Ecto neural progenitor cell (in vitro differentiated cells): ENCODE measurements around the gene PCNX2.
A peak's percentile ranks its signal among the peaks of the same experiment; 100 is the strongest.

Experiments used
- DNase-seq: peaks from one replicate; pipeline ENCODE4 v3.0.0-alpha.2; 2018; ENCODE audit warnings: low spot score

The PCNX2 gene

DNA sequence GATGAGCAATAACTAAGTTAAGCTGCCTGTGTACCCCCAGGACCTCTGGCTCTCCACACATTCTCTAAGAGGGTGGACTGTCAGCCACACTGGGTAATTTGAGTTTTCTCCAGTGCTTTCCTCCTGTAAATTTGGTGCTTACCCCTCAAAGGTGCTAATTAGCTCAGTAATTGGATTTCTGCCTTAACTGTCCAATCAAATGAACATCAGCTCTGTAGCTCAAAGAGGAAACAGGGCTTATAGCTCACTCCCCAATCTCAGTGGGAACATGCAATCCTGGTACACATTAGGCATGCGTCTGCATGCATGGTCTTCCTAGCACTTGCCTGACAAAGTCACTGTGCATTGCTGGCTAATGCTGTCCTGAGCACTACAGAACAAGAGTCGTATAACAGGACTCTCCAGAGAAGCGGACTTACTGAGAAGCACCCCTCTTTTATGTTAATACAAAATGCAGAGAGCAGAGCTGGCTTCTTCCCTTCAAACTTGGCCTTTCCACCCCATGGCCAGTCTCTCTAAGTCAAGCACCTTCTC lies 235.0 kb downstream of the PCNX2 start:
- DNase-seq: no peak

GRCh38 chr1:233057836-233058235 lies 237.7 kb downstream of the PCNX2 start:
- no peak for DNase-seq

- DNase-seq: no peak
These were observed 239.5 kb downstream of the PCNX2 start for GRCh38 chr1:233055879-233056641.

DNA sequence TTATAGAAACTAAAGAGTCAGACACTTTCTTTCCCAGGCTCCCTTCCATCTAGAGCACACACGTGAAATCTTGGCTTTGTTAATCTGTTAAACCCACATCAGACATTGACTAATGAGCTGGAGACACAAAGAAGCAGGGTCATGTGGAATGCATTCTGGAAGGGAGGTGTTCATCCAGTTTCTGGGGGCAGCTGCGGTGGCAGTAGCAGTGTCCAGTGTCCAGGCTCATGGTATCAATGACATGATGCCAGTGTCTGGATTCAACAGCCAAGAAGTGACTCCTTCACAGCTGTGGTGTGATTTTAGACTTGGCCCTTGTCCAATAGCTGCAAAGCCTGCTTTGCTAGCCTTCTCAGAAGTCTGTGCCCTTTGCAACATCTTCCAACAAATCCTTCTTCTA lies 249.9 kb downstream of the PCNX2 start:
- no peak for DNase-seq

DNA sequence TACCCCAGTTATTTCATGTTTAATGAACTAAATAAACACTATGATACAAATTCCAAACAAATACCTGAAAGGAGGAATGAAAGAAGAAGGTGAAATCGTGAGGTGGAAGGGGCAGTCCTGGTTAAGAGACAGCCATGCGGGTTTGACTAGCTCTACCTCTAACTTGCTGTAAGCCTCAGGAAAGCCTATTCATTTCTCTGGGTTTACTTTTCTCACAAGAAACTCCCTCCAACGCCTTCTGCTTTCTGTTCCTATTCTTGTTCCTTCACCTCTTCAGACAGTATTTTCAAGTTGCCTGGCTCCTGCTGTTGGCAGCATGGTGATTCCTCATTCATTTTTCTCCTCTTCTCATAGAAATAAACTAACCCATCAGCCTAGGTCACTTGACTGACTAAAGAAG lies 252.7 kb downstream of the PCNX2 start:
- DNase-seq: no peak

GRCh38 chr1:233040494-233040893 lies 255.0 kb downstream of the PCNX2 start:
- no peak for DNase-seq

- no peak for DNase-seq
These were observed 256.9 kb downstream of the PCNX2 start for GRCh38 chr1:233038581-233038980.

DNA sequence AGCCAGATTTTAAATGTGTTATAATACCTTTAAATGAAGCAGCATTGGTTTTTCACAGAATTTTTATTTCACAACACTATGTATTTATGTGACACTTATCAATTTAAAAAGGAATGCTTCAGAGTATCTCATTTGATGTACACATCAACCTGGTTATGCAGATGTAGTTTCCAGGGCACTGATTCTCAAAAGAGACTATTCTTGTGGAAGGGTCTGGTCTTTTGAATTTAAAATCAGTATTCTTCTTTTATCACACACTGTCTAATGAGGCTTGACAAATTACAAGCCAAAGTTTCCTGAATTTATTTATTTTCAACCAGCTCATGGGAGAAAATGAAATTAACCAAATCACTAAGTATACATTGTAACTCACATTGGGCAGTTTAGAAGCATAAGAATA lies 257.7 kb downstream of the PCNX2 start:
- no peak for DNase-seq

- no peak for DNase-seq
These were observed 260.7 kb downstream of the PCNX2 start for GRCh38 chr1:233034836-233035235.

- DNase-seq: no peak
These were observed 262.2 kb downstream of the PCNX2 start for GRCh38 chr1:233033361-233033760.

DNA sequence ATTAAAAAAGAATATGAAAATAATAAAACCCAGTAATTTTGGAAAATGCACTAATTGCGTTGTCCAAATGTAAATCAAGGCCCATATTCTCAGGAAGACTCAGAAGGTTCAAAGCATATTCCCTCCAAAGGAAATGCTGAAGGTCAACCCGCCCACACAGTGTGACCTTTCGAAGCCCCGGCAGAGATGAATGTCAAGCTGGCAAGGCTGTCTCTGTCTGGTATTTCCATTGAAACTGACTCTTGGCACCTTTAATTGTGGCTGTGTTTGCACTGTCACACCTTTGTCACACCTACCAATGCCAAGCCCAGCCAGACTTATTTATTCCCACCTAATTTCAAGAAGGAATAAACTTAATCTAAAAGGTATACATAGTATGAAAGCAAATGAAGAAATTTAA lies 262.6 kb downstream of the PCNX2 start:
- no peak for DNase-seq

GRCh38 chr1:233031521-233031920 lies 264.0 kb downstream of the PCNX2 start:
- no peak for DNase-seq

- no peak for DNase-seq
These were observed 268.5 kb downstream of the PCNX2 start for GRCh38 chr1:233027046-233027445.

DNA sequence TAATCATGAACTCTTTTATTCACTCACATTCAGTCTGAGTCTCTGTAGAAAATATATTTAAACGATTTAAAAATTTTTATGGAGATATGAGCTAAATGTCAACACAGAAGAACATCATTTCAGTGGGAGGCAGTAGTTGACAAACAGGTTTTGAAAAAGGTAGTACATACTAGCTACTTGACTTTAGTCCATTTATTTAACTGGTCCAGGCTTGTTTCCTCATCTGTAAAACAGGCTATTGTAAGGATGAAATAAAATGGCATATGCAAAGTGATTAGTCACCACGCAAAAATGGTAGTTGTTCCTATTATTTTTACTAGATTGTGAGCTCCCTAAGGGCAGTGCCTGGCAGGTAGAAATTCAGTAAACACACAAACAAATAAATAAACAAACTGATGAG lies 270.0 kb downstream of the PCNX2 start:
- no peak for DNase-seq

DNA sequence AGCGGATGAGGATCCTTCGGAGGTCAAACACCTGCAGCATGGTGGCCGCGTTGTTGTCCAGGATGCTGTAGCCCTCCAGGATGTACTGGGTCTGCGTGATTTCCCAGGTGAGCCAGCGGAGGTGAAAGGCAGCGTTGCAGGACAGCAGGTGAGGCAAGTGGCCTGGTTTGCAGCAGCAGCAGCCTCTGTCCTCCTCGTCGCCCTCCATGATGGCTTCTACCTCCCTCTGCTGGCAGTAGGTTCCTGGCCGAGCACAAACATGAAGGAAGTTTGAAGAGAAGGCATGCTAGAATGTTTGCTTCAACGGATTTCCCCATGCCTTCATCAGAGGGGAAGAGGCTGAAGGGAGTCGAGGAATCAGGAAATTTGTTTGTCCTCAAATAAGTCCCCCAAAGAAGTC lies 270.4 kb downstream of the PCNX2 start:
- peak; percentile 70 for DNase-seq

GRCh38 chr1:233024199-233024598 lies 271.3 kb downstream of the PCNX2 start:
- DNase-seq: no peak

DNA sequence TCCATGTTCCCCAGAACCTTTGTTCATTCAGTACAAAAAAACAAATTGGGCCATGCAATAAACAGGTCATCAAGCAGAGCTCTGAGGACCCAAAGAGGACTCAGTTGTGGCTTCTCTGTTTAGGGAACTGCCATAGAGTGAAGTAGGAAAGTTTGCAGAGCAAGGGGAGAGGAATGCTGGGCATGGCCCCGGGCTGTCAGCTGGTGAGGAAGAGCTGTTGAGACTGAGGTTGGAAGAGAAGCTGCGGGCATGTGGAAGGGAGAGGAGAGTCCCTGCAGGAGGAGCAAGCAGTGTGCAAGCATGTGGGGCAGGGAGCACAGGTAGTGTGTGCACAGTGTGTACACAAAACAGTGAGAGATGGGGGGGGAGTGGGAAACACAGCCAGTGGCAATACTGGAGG lies 273.3 kb downstream of the PCNX2 start:
- no peak for DNase-seq

DNA sequence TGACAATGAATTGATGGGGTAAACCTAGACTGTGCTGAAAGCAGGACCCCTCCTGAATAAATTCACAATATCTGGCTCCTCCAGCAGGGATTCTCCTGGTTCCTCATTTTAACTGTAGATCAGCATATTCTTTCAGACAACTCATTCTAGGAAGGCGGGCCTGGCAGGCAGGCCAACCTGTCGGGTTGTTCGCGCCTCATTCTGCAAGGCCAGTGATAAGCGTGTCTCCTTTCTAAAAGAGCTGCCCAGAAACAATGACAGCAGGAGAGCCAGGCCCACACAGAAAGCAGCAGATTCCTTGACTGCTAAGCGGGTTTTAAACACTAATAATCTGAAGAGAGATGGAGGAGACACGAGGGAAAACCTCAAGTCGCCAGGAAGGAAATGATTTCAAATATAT lies 275.1 kb downstream of the PCNX2 start:
- peak; percentile 59 for DNase-seq

DNA sequence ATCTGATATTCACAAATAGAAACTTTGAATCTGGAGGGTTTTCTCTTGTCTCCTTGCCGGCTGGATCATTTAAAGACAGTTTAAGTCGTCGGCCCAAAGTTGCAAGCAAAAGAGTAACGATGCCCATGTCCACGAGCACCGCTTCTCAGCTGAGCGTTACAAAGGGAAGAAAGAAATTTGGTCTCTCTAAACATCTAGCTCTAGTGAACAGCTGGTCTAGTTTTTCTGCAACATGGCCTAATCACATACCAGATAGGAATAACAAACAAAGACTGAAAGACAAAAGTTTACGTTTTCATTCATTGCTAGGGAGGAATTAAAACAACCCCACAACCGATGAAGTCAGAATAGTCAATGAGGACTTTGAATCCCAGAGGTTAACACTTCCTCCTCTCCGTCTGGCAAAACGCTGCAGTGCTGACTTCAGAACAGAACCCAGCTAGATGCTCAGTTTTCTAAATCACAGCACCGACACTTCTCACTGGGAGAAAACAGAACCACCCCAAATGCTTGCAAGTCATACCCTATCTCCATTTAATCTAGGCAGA lies 275.7 kb downstream of the PCNX2 start:
- no peak for DNase-seq

DNA sequence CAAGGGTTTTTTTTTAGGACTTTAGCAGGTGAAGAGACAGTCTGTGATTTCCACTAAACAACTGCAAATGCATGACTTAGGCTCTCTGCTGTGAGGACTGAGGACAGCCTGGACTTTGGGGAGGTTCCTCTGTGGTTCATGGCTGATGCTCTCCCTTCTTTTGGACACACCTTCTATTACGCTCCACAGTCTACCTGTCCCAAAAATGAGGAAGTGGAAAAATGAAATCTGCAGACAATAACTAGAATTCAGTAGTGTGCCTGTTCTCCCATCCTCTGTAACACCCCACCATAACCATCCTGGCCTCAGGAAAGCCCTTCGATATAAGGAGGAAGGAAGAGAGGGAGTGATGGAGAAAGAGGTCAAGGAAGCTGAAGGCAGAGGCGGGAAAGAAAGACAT lies 276.4 kb downstream of the PCNX2 start:
- no peak for DNase-seq

GRCh38 chr1:233016798-233017197 lies 278.7 kb downstream of the PCNX2 start:
- DNase-seq: no peak

GRCh38 chr1:233015965-233016364 lies 279.6 kb downstream of the PCNX2 start:
- DNase-seq: no peak

GRCh38 chr1:233012021-233012420 lies 283.5 kb downstream of the PCNX2 start:
- no peak for DNase-seq

- no peak for DNase-seq
These were observed 285.4 kb downstream of the PCNX2 start for GRCh38 chr1:233010146-233010545.
